GM12878 (cell line): ENCODE results near the gene AASDH.

Experiments used
- BHLHE40 ChIP-seq, 2 experiments: fragments of 450-650 bp in 1 of 2; IDR thresholded peaks; 2 replicates each; pipeline ENCODE4 v1.6.1; 2011 to 2017; ENCODE audit warnings: low read depth in 2 of 2, borderline replicate concordance in 1 of 2, improper control_type of control experiment in 1 of 2, low read length in 1 of 2, mild to moderate bottlenecking in 1 of 2
- CEBPB ChIP-seq, 2 experiments: fragments of 150-350 bp in 1 of 2; IDR thresholded peaks; 2 replicates each; pipeline ENCODE4 v1.6.1; 2012 to 2014; ENCODE audit warnings: low read depth in 2 of 2, low read length in 2 of 2, borderline replicate concordance in 1 of 2, inconsistent platforms in 1 of 2
- CREB1 ChIP-seq: IDR thresholded peaks from 2 replicates; pipeline ENCODE4 v1.6.1; 2012; ENCODE audit warnings: low read depth, mild to moderate bottlenecking, inconsistent platforms
- CTCF ChIP-seq, 3 experiments: IDR thresholded peaks in 2 of 3; conservative IDR thresholded peaks in 1 of 3; 2 replicates each; pipeline ENCODE4 v1.5.1; 2011; ENCODE audit warnings: low read depth in 3 of 3, low read length in 3 of 3, mild to moderate bottlenecking in 3 of 3, control low read depth in 2 of 3, moderate library complexity in 2 of 3, inconsistent platforms in 1 of 3, mixed read lengths in 1 of 3; ENCODE audit not compliant: control insufficient read depth in 2 of 3, insufficient read depth in 1 of 3; ENCODE audit errors: extremely low read depth in 1 of 3
- EZH2 ChIP-seq: IDR thresholded peaks from 2 replicates; pipeline ENCODE4 v1.6.1; 2012; ENCODE audit warnings: low read depth, mild to moderate bottlenecking, control low read depth, inconsistent platforms, low read length, borderline replicate concordance; ENCODE audit not compliant: control insufficient read depth
- RCOR1 ChIP-seq: conservative IDR thresholded peaks from 2 replicates; pipeline ENCODE4 v1.6.1; 2012; ENCODE audit warnings: low read depth, low read length, improper control_type of control experiment
- STAT1 ChIP-seq: fragments of 450-650 bp; conservative IDR thresholded peaks from 2 replicates; pipeline ENCODE4 v1.6.1; 2014; ENCODE audit warnings: antibody characterized with exemption, mild to moderate bottlenecking
- ZNF24 ChIP-seq: fragments of 450-650 bp; IDR thresholded peaks from 2 replicates; pipeline ENCODE4 v1.6.1; 2017; ENCODE audit warnings: antibody characterized with exemption, mild to moderate bottlenecking
- ZNF274 ChIP-seq: IDR thresholded peaks from one replicate; pipeline ENCODE4 v1.8.0; 2011; ENCODE audit not compliant: insufficient read length, insufficient read depth
- TF ChIP-seq, protein P1 (sequence below): IDR thresholded peaks from 2 replicates; pipeline ENCODE4 v1.6.1; 2012; ENCODE audit warnings: low read depth, low read length, improper control_type of control experiment

- TF ChIP-seq STAT1 = no peak
- no peak for TF ChIP-seq RCOR1
- TF ChIP-seq, protein P1, sequence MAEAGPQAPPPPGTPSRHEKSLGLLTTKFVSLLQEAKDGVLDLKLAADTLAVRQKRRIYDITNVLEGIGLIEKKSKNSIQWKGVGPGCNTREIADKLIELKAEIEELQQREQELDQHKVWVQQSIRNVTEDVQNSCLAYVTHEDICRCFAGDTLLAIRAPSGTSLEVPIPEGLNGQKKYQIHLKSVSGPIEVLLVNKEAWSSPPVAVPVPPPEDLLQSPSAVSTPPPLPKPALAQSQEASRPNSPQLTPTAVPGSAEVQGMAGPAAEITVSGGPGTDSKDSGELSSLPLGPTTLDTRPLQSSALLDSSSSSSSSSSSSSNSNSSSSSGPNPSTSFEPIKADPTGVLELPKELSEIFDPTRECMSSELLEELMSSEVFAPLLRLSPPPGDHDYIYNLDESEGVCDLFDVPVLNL = no peak
- no peak for TF ChIP-seq EZH2
- TF ChIP-seq CEBPB (IDR thresholded peaks at IDR 0.05; ENCODE audit: borderline replicate concordance in 1 of 2, low read depth in 2 of 2, low read length in 2 of 2) = no peak
- no peak for TF ChIP-seq CTCF (IDR thresholded peaks at IDR 0.05 in 2 of 3, conservative IDR thresholded peaks at IDR 0.05 in 1 of 3; ENCODE audit: control insufficient read depth in 2 of 3, extremely low read depth in 1 of 3, insufficient read depth in 1 of 3, low read depth in 3 of 3, low read length in 3 of 3)
- no peak for TF ChIP-seq ZNF24
- TF ChIP-seq ZNF274 = no peak
- TF ChIP-seq CREB1 = no peak
- TF ChIP-seq BHLHE40 (IDR thresholded peaks at IDR 0.05; ENCODE audit: borderline replicate concordance in 1 of 2, low read depth in 2 of 2, low read length in 1 of 2) = no peak
Measured at GRCh38 chr4:56409511-56410090, 22.3 kb upstream of the AASDH start.
